GM06990 (cell line): ENCODE measurements around the gene KCNJ10.

Experiments
- DNase-seq: peaks from one replicate; pipeline ENCODE4 v3.0.0-alpha.2; 2011; ENCODE audit not compliant: insufficient read length; ENCODE audit errors: extremely low read depth
- H3K27me3 ChIP-seq: replicated peaks from 2 replicates; pipeline ENCODE4 v1.6.0; 2011; ENCODE audit warnings: low read length; ENCODE audit not compliant: control insufficient read depth, insufficient read depth
- H3K36me3 ChIP-seq: 2 replicates; pipeline ENCODE4 v1.5.1; 2011; ENCODE audit warnings: low read length; ENCODE audit not compliant: control insufficient read depth, insufficient read depth
- H3K4me3 ChIP-seq: replicated peaks from 2 replicates; pipeline ENCODE4 v1.5.1; 2011; ENCODE audit warnings: low read depth, mild to moderate bottlenecking, control low read depth, low read length
- TF ChIP-seq, protein P1 (sequence below): IDR thresholded peaks from 2 replicates; pipeline ENCODE4 v1.5.1; 2011; ENCODE audit warnings: low read length, control low read depth, mild to moderate bottlenecking, inconsistent platforms; ENCODE audit not compliant: insufficient read depth, poor library complexity, severe bottlenecking

KCNJ10 gene

GRCh38 chr1:160069460-160070231 is at the start of gene KCNJ10:
Gene KCNJ10, minus strand, starts transcription at chr1:160070160. Its CDS starts 27,628 bp downstream, at chr1:160042532.
- TF ChIP-seq, protein P1, sequence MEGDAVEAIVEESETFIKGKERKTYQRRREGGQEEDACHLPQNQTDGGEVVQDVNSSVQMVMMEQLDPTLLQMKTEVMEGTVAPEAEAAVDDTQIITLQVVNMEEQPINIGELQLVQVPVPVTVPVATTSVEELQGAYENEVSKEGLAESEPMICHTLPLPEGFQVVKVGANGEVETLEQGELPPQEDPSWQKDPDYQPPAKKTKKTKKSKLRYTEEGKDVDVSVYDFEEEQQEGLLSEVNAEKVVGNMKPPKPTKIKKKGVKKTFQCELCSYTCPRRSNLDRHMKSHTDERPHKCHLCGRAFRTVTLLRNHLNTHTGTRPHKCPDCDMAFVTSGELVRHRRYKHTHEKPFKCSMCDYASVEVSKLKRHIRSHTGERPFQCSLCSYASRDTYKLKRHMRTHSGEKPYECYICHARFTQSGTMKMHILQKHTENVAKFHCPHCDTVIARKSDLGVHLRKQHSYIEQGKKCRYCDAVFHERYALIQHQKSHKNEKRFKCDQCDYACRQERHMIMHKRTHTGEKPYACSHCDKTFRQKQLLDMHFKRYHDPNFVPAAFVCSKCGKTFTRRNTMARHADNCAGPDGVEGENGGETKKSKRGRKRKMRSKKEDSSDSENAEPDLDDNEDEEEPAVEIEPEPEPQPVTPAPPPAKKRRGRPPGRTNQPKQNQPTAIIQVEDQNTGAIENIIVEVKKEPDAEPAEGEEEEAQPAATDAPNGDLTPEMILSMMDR: no peak
- DNase-seq: no peak
- peak within 1 kb of the TSS; percentile 59 for H3K4me3 ChIP-seq
- H3K27me3 ChIP-seq: peaks cover 5% of the 10 kb centered on the region
- no peaks in the 10 kb centered on the region for H3K36me3 ChIP-seq

DNA sequence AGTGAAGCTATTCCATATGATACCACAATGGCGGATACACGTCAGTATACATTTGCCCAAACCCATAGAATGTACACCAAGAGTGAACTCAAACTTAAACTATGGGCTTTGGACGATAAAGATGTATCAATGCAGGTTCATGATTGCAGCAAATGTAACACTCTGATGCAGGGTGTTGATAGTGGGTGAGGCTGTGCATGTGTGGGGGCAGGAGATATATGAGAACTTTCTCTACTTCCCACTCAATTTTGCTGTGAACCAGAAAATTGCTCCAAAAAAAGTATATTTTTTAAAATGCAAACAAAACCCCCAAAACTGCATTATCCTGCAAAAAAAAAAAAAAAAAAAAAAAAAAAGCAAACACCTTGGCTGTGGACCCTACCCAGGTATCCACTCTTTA is 49.0 kb upstream of the KCNJ10 start:
- TF ChIP-seq, protein P1: no peak
- Histone ChIP-seq H3K36me3 (no peaks in the 10 kb centered on the region), H3K4me3 (no peak overlapping the region), H3K27me3 (peaks cover 1% of the 10 kb centered on the region)
- no peak for DNase-seq

GRCh38 chr1:160117709-160118183 is 47.8 kb upstream of the KCNJ10 start:
- no peak for DNase-seq
- no peaks in the 10 kb centered on the region for H3K36me3 ChIP-seq
- TF ChIP-seq, protein P1: no peak
- H3K27me3 ChIP-seq: peaks cover 1% of the 10 kb centered on the region
- no peak overlapping the region for H3K4me3 ChIP-seq

DNA sequence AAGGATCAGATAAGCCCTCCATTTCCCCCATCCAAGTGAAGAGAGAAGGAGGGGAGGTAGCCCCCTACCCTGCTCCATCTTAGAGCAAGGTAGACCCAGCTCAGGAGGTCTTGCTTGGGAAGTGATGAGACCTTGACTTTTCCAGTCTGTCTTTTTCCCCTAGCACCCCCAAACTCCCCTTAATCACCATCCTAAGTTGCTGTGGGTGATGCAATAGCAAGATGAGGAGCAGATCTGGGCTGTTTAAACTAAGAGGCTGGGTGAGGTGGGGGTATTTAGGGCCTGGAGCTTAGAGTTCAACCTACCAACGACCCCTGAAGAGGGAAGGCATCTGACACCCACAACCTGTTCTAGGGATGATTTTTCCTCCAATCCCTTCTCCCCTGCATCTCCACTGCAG is 47.3 kb upstream of the KCNJ10 start:
- TF ChIP-seq, protein P1: no peak
- Histone ChIP-seq H3K4me3 (no peak overlapping the region), H3K27me3 (peaks cover 1% of the 10 kb centered on the region), H3K36me3 (no peaks in the 10 kb centered on the region)
- no peak for DNase-seq

- Histone ChIP-seq H3K36me3 (no peaks in the 10 kb centered on the region), H3K4me3 (no peak overlapping the region), H3K27me3 (peaks cover 1% of the 10 kb centered on the region)
- TF ChIP-seq, protein P1: no peak
- no peak for DNase-seq
Observed at GRCh38 chr1:160116283-160117147, 46.6 kb upstream of the KCNJ10 start.
